Fibroblast of the aortic adventitia (primary cell): Measurements from ENCODE around the gene GALM. TPM values are rescaled to one million over a fixed set of nuclear protein-coding genes. Genes with fewer than 3 reads are reported as not detected.
A peak's percentile ranks its signal among the peaks of the same experiment; 100 is the strongest.

Experiments
- DNase-seq: peaks from one replicate; pipeline ENCODE4 v3.0.0-alpha.2; 2010; ENCODE audit warnings: low read depth
- H3K4me3 ChIP-seq: 2 replicates; pipeline ENCODE4 v1.5.1; 2011; ENCODE audit warnings: low read depth, mild to moderate bottlenecking, control low read depth, low read length, moderate library complexity
- total RNA-seq: library from RNA; depleted of rRNA; stranded (reverse); fragments of >200 nt; gene quantifications from 2 replicates; pipeline ENCODE4 v1.2.3, GENCODE V29; 2012; ENCODE audit warnings: low replicate concordance
- TF ChIP-seq, protein P1 (sequence below): IDR thresholded peaks from 2 replicates; pipeline ENCODE4 v1.5.1; 2011; ENCODE audit warnings: mild to moderate bottlenecking, low read length, control low read depth, inconsistent platforms; ENCODE audit not compliant: insufficient read depth

GALM gene
- total RNA-seq, 1 donor, result 27.7 TPM

DNA sequence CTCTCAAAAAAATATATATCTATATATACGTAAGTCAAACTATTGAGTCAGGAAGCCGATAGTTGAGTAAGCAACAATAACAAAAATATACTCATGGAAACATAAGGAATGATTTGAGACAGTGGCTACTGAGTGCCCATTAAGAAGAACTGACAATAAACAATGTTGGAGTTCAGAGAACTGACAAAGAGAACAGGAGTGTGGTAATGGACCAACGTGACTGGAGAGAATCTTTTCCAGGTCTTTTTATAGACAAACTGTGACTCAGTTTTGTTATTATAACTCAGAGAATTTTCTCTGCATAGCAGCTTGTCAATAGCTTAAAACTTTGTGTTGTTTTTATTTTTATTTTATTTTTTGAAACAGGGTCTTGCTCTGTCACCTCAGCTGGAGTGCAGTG, 4.6 kb upstream of the GALM start:
- TF ChIP-seq, protein P1, sequence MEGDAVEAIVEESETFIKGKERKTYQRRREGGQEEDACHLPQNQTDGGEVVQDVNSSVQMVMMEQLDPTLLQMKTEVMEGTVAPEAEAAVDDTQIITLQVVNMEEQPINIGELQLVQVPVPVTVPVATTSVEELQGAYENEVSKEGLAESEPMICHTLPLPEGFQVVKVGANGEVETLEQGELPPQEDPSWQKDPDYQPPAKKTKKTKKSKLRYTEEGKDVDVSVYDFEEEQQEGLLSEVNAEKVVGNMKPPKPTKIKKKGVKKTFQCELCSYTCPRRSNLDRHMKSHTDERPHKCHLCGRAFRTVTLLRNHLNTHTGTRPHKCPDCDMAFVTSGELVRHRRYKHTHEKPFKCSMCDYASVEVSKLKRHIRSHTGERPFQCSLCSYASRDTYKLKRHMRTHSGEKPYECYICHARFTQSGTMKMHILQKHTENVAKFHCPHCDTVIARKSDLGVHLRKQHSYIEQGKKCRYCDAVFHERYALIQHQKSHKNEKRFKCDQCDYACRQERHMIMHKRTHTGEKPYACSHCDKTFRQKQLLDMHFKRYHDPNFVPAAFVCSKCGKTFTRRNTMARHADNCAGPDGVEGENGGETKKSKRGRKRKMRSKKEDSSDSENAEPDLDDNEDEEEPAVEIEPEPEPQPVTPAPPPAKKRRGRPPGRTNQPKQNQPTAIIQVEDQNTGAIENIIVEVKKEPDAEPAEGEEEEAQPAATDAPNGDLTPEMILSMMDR, result no peak
- no peak for DNase-seq
- H3K4me3 ChIP-seq, result no peak overlapping the region

DNA sequence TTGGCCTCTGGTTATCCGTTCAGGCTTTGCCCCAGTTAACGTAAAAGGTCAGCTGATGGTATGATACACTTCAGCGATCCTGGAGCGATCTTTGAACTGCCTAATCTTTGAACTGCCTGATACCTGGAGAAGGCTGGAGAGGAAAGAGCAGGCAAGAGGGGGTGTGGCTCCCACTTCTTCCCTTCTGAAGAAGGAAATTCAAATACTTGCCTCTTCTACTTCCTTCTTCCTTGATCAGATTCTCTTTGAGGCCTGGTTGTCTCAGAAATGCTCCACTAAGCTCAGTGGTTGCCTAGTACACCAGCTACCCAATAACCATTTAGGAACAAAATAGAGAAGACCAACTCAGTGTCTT, 619 bp downstream of the GALM start:
- TF ChIP-seq, protein P1, result no peak
- peak; percentile 40 for DNase-seq
- H3K4me3 ChIP-seq, result peak overlapping the region; percentile 83

DNA sequence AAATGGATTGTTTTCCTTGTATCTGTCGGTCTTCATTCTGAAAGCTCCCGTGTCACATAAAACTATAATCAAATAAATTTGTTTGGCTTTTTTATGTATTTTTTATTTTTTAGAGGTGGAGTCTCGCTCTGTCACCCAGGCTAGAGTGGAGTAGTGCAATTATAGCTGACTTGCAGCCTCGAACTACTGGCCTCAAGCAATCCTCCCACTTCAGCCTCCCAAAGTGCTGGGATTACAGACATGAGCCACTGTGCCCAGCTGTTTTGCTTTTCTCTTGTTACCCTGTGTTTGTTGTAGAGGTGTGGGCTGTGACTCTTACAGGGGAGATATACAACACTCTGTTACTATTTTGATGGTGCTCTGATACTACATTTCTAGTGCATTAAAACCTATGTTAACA, 2.2 kb downstream of the GALM start:
- TF ChIP-seq, protein P1, result no peak
- no peak for DNase-seq
- no peak overlapping the region for H3K4me3 ChIP-seq

DNA sequence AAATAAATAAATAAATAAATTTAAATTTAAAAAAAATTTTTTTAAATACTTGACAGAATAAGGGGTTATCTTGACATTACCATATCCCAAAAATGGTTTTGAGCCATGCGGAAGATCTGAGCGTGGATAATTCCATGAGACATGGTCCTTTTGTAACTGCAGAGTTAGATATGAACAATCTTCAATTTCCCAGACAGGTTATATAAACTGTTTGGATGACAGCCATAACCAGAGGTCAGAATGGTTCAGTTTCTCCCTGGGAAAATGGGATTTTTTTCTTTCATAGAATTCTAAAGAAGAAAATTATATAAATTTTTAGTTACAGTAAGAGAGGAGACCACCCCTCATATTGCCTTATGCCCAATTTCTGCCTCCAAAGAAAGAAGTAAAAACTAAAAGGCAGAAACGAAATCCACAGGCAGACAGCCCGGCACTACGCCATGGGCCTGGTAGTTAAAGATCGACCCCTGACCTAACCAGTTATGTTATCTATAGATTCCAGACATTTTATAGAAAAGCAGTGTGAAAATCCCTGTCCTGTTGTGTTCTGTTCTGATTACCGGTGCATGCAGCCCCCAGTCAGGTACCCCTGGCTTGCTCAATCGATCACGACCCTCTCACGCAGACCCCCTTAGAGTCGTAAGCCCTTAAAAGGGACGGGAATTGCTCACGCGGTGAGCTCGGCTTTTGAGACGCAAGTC, 3.0 kb downstream of the GALM start:
- H3K4me3 ChIP-seq, result no peak overlapping the region
- DNase-seq, result no peak
- TF ChIP-seq, protein P1, result no peak

DNA sequence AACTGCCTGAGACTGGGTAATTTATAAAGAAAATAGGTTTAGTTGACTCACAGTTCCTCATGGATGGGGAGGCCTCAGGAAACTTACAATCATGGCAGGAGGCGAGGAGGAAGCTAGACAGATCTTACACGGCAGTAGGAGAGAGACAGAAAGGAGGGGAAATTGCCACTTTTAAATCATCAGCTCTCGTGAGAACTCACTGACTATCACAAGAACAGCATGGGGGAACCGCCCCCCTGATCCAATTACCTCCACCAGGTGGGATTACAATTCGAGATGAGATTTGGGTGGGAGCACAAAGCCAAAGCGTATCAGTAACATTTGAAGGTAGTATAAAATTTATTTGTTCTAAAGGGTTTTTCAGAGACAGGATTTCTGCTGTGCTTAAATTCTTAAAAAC, 5.4 kb downstream of the GALM start:
- no peak for DNase-seq
- TF ChIP-seq, protein P1, result no peak
- H3K4me3 ChIP-seq, result no peak overlapping the region

DNA sequence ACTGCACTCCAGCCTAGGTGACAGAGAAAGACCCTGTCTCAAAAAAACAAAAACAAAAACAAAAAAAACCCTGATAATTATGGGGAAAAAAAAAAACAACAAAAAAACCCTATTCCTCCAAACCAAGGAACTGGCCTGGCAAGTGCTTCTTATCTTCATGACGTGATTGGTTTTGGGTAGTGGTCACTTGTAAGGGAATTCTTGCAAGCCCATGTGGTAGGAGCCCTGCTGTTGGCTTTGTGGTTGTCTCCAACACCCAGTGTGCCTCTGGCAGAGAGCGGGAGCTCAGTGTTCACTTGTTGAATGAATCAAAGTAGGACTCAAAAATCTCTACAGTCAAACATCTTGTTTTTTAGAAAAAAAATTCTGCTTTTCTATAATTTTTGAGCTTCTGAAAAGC, 6.0 kb downstream of the GALM start:
- no peak overlapping the region for H3K4me3 ChIP-seq
- TF ChIP-seq, protein P1, result no peak
- no peak for DNase-seq
